Memory B cell (primary cell): ENCODE data around the gene COPG2.
"Not testable (repeated sequence)": the region's sequence is repeated elsewhere in the genome, so short reads cannot be mapped to it uniquely, and the experiment has no call there.

Experiments used
- ATAC-seq: fragments of 150-1000 bp; cut with Tn5 transposase; 2 replicates; pipeline ENCODE4 v1.10.0; 2021; ENCODE audit warnings: low read depth, mild to moderate bottlenecking, moderate library complexity
- DNase-seq, 2 donors: peaks; one replicate each; pipeline ENCODE4 v3.0.0; 2022; ENCODE audit warnings: low spot score in 2 of 2
- H3K27ac Mint-ChIP-seq: one replicate; pipeline ENCODE4 v1.8.0; 2022; ENCODE audit warnings: mild to moderate bottlenecking, moderate library complexity, mixed read lengths
- H3K27me3 Mint-ChIP-seq: one replicate; pipeline ENCODE4 v1.8.0; 2022; ENCODE audit warnings: mixed read lengths
- H3K36me3 Mint-ChIP-seq: one replicate; pipeline ENCODE4 v1.8.0; 2022; ENCODE audit warnings: mild to moderate bottlenecking, mixed read lengths
- H3K4me1 Mint-ChIP-seq: one replicate; pipeline ENCODE4 v1.8.0; 2022; ENCODE audit warnings: mixed read lengths
- H3K4me3 Mint-ChIP-seq: one replicate; pipeline ENCODE4 v1.8.0; 2022; ENCODE audit warnings: mild to moderate bottlenecking, moderate library complexity, mixed read lengths
- H3K9me3 Mint-ChIP-seq: one replicate; pipeline ENCODE4 v1.8.0; 2022; ENCODE audit warnings: mixed read lengths

The COPG2 gene

GRCh38 chr7:130524628-130525027, 143.9 kb downstream of the COPG2 start:
- H3K36me3 Mint-ChIP-seq = peaks cover 12% of the 10 kb centered on the region
- H3K27me3 Mint-ChIP-seq = no peaks in the 10 kb centered on the region
- H3K4me1 Mint-ChIP-seq = no peaks in the 10 kb centered on the region
- ATAC-seq = no peak
- no peak overlapping the region for H3K27ac Mint-ChIP-seq
- no peak for DNase-seq
- H3K9me3 Mint-ChIP-seq = no peaks in the 10 kb centered on the region
- H3K4me3 Mint-ChIP-seq = no peak overlapping the region

- H3K27ac Mint-ChIP-seq, H3K36me3 Mint-ChIP-seq: not testable (repeated sequence)
Measured at GRCh38 chr7:130523519-130524125, 144.9 kb downstream of the COPG2 start.

GRCh38 chr7:130521258-130521951, 147.1 kb downstream of the COPG2 start:
- H3K36me3 Mint-ChIP-seq = no peaks in the 10 kb centered on the region
- no peak for ATAC-seq
- H3K4me3 Mint-ChIP-seq = no peak overlapping the region
- H3K4me1 Mint-ChIP-seq = no peaks in the 10 kb centered on the region
- no peaks in the 10 kb centered on the region for H3K9me3 Mint-ChIP-seq
- no peak for DNase-seq
- H3K27me3 Mint-ChIP-seq = no peaks in the 10 kb centered on the region
- no peak overlapping the region for H3K27ac Mint-ChIP-seq

More at GRCh38 chr7:130523519-130524125, 144.9 kb downstream of the COPG2 start:
- not testable (repeated sequence) for DNase-seq, ATAC-seq, H3K4me1 Mint-ChIP-seq, H3K27me3 Mint-ChIP-seq, H3K4me3 Mint-ChIP-seq, H3K9me3 Mint-ChIP-seq

- H3K4me3 Mint-ChIP-seq = no peak overlapping the region
- ATAC-seq = no peak
- H3K4me1 Mint-ChIP-seq = no peaks in the 10 kb centered on the region
- no peaks in the 10 kb centered on the region for H3K27me3 Mint-ChIP-seq
- no peak for DNase-seq
- no peaks in the 10 kb centered on the region for H3K9me3 Mint-ChIP-seq
- H3K36me3 Mint-ChIP-seq = no peaks in the 10 kb centered on the region
- H3K27ac Mint-ChIP-seq = no peak overlapping the region
Measured at GRCh38 chr7:130515315-130516040, 153.1 kb downstream of the COPG2 start.

- DNase-seq = no peak
- no peak for ATAC-seq
- Mint-ChIP-seq H3K27me3 (no peaks in the 10 kb centered on the region), H3K4me3 (no peak overlapping the region), H3K4me1 (no peaks in the 10 kb centered on the region), H3K27ac (no peak overlapping the region), H3K36me3 (peaks cover 2% of the 10 kb centered on the region), H3K9me3 (no peaks in the 10 kb centered on the region)
Measured at GRCh38 chr7:130513447-130513846, 155.1 kb downstream of the COPG2 start.

- ATAC-seq, H3K4me1 Mint-ChIP-seq, H3K9me3 Mint-ChIP-seq, H3K4me3 Mint-ChIP-seq, H3K27me3 Mint-ChIP-seq, DNase-seq, H3K27ac Mint-ChIP-seq: not testable (repeated sequence)
- peaks cover 11% of the 10 kb centered on the region for H3K36me3 Mint-ChIP-seq
Measured at GRCh38 chr7:130512038-130512437, 156.5 kb downstream of the COPG2 start.

- no peak overlapping the region for H3K4me3 Mint-ChIP-seq
- no peaks in the 10 kb centered on the region for H3K27me3 Mint-ChIP-seq
- H3K4me1 Mint-ChIP-seq = no peaks in the 10 kb centered on the region
- peaks cover 33% of the 10 kb centered on the region for H3K36me3 Mint-ChIP-seq
- no peak overlapping the region for H3K27ac Mint-ChIP-seq
- DNase-seq = no peak
- no peak for ATAC-seq
- H3K9me3 Mint-ChIP-seq = no peaks in the 10 kb centered on the region
Measured at GRCh38 chr7:130506358-130506757, 162.2 kb downstream of the COPG2 start.

- Mint-ChIP-seq H3K9me3 (no peaks in the 10 kb centered on the region), H3K4me3 (no peak overlapping the region), H3K27me3 (no peaks in the 10 kb centered on the region), H3K4me1 (no peaks in the 10 kb centered on the region), H3K27ac (no peak overlapping the region), H3K36me3 (peaks cover 33% of the 10 kb centered on the region)
- DNase-seq (no peak), ATAC-seq (no peak)
Measured at GRCh38 chr7:130505753-130506152, 162.8 kb downstream of the COPG2 start.

GRCh38 chr7:130500910-130501309, 167.6 kb downstream of the COPG2 start:
- no peaks in the 10 kb centered on the region for H3K4me1 Mint-ChIP-seq
- no peak for ATAC-seq

GRCh38 chr7:130500463-130500862, 168.1 kb downstream of the COPG2 start:
- ATAC-seq = no peak
- peaks cover 20% of the 10 kb centered on the region for H3K36me3 Mint-ChIP-seq

More at GRCh38 chr7:130500910-130501309, 167.6 kb downstream of the COPG2 start:
- Mint-ChIP-seq H3K4me3 (no peak overlapping the region), H3K9me3 (no peaks in the 10 kb centered on the region), H3K36me3 (peaks cover 20% of the 10 kb centered on the region), H3K27ac (no peak overlapping the region), H3K27me3 (no peaks in the 10 kb centered on the region)
- no peak for DNase-seq

GRCh38 chr7:130494431-130494858, 174.1 kb downstream of the COPG2 start:
- peaks cover 2% of the 10 kb centered on the region for H3K36me3 Mint-ChIP-seq
- no peaks in the 10 kb centered on the region for H3K9me3 Mint-ChIP-seq
- H3K4me3 Mint-ChIP-seq = no peak overlapping the region
- H3K27ac Mint-ChIP-seq = no peak overlapping the region
- peaks cover 11% of the 10 kb centered on the region for H3K27me3 Mint-ChIP-seq
- peaks cover 6% of the 10 kb centered on the region for H3K4me1 Mint-ChIP-seq
- DNase-seq (no peak), ATAC-seq (no peak)

More at GRCh38 chr7:130500463-130500862, 168.1 kb downstream of the COPG2 start:
- Mint-ChIP-seq H3K4me3 (no peak overlapping the region), H3K27ac (no peak overlapping the region), H3K27me3 (no peaks in the 10 kb centered on the region), H3K9me3 (no peaks in the 10 kb centered on the region), H3K4me1 (no peaks in the 10 kb centered on the region)
- DNase-seq = no peak

- Mint-ChIP-seq H3K27me3 (peaks cover 11% of the 10 kb centered on the region), H3K4me1 (peaks cover 6% of the 10 kb centered on the region), H3K36me3 (peaks cover 2% of the 10 kb centered on the region), H3K4me3 (no peak overlapping the region), H3K27ac (no peak overlapping the region), H3K9me3 (no peaks in the 10 kb centered on the region)
- DNase-seq (no peak), ATAC-seq (no peak)
Measured at GRCh38 chr7:130493275-130493873, 175.2 kb downstream of the COPG2 start.

GRCh38 chr7:130492523-130493274, 175.8 kb downstream of the COPG2 start:
- Mint-ChIP-seq H3K4me1 (peaks cover 6% of the 10 kb centered on the region), H3K36me3 (no peaks in the 10 kb centered on the region), H3K9me3 (no peaks in the 10 kb centered on the region), H3K27ac (no peak overlapping the region), H3K4me3 (no peak overlapping the region), H3K27me3 (peaks cover 11% of the 10 kb centered on the region)
- ATAC-seq (no peak), DNase-seq (no peak)
